K562 (cell line): ENCODE measurements around the gene KBTBD3. TPM values are rescaled to one million over a fixed set of nuclear protein-coding genes. Genes with fewer than 3 reads are reported as not detected.
A peak's percentile ranks its signal among the peaks of the same experiment; 100 is the strongest.

Experiments used
- BCLAF1 ChIP-seq, 2 experiments: fragments of 450-650 bp in 1 of 2; IDR thresholded peaks; 2 replicates each; pipeline ENCODE4 v1.6.1; 2011 to 2017; ENCODE audit warnings: low read depth in 2 of 2, antibody characterized with exemption in 1 of 2, borderline replicate concordance in 1 of 2, low read length in 1 of 2, mild to moderate bottlenecking in 1 of 2, mixed read lengths in 1 of 2; ENCODE audit not compliant: control insufficient read depth in 1 of 2
- C11orf30 ChIP-seq: fragments of 450-650 bp; IDR thresholded peaks from 2 replicates; pipeline ENCODE4 v1.6.1; 2016; ENCODE audit warnings: low read depth, mild to moderate bottlenecking
- DEAF1 ChIP-seq: fragments of 450-650 bp; formaldehyde crosslinking; IDR thresholded peaks from 2 replicates; pipeline ENCODE4 v1.4.0; 2020; ENCODE audit warnings: mild to moderate bottlenecking, moderate library complexity
- GMEB1 ChIP-seq: fragments of 250-450 bp; sonication (Bioruptor Pico); IDR thresholded peaks from 2 replicates; pipeline ENCODE4 v1.4.0; 2020; ENCODE audit warnings: mild to moderate bottlenecking
- GTF2B ChIP-seq: IDR thresholded peaks from 2 replicates; pipeline ENCODE4 v1.6.1; 2011; ENCODE audit not compliant: insufficient read length; ENCODE audit errors: extremely low read depth
- MEF2D ChIP-seq: conservative IDR thresholded peaks from 2 replicates; pipeline ENCODE4 v1.6.1; 2016; ENCODE audit warnings: low read depth, missing genetic modification characterization, missing compliant biosample characterization
- NFIC ChIP-seq: fragments of 450-650 bp; IDR thresholded peaks from 2 replicates; pipeline ENCODE4 v1.6.1; 2017; ENCODE audit warnings: mild to moderate bottlenecking, inconsistent platforms
- NR4A1 ChIP-seq, 2 experiments: fragments of 250-450 bp in 1 of 2; fragments of 450-650 bp in 1 of 2; sonication (Bioruptor Pico) in 1 of 2; IDR thresholded peaks; 2 replicates each; pipeline versions ENCODE4 v1.4.0 to v1.6.1; 2016 to 2020; ENCODE audit warnings: mild to moderate bottlenecking in 2 of 2, missing compliant biosample characterization in 1 of 2, missing genetic modification characterization in 1 of 2, moderate library complexity in 1 of 2
- PHF21A ChIP-seq: fragments of 450-650 bp; IDR thresholded peaks from 2 replicates; pipeline ENCODE4 v1.6.1; 2017; ENCODE audit warnings: low read depth, borderline replicate concordance
- PTRF ChIP-seq: fragments of 450-650 bp; IDR thresholded peaks from 2 replicates; pipeline ENCODE4 v1.6.1; 2016; ENCODE audit warnings: mild to moderate bottlenecking, missing genetic modification characterization, missing compliant biosample characterization
- RBM15 ChIP-seq: fragments of 200-400 bp; formaldehyde crosslinking; IDR thresholded peaks from 2 replicates; pipeline ENCODE4 v1.6.1; 2018; ENCODE audit warnings: mild to moderate bottlenecking, low read length, moderate library complexity; ENCODE audit not compliant: insufficient read depth
- RBM39 ChIP-seq: fragments of 200-400 bp; formaldehyde crosslinking; optimal IDR thresholded peaks from 2 replicates; pipeline ENCODE3; 2018; ENCODE audit warnings: low read depth, low read length
- RUNX1 ChIP-seq: sonication (generic); IDR thresholded peaks from 2 replicates; pipeline ENCODE4 v1.6.1; 2016; ENCODE audit warnings: antibody characterized with exemption, low read depth
- SMARCE1 ChIP-seq: fragments of 450-650 bp; IDR thresholded peaks from 2 replicates; pipeline ENCODE4 v1.7.1; 2016; ENCODE audit warnings: mild to moderate bottlenecking
- TSC22D4 ChIP-seq: fragments of 450-650 bp; IDR thresholded peaks from 2 replicates; pipeline ENCODE4 v1.6.1; 2016; ENCODE audit warnings: missing genetic modification characterization, missing biosample characterization, control low read depth
- ZBTB9 ChIP-seq: fragments of 450-650 bp; formaldehyde crosslinking; IDR thresholded peaks from 2 replicates; pipeline ENCODE4 v1.4.0; 2020; ENCODE audit warnings: mild to moderate bottlenecking, moderate library complexity
- ZNF347 ChIP-seq: fragments of 450-650 bp; formaldehyde crosslinking; IDR thresholded peaks from 2 replicates; pipeline ENCODE4 v1.4.0; 2020; ENCODE audit warnings: low read depth, mild to moderate bottlenecking, moderate library complexity
- ZNF436 ChIP-seq: fragments of 250-450, 450-650 bp; sonication (Bioruptor Pico); formaldehyde crosslinking; IDR thresholded peaks from 2 replicates; pipeline ENCODE4 v1.7.0; 2020; ENCODE audit warnings: mild to moderate bottlenecking
- ZNF75A ChIP-seq: fragments of 450-650 bp; formaldehyde crosslinking; IDR thresholded peaks from 2 replicates; pipeline ENCODE4 v1.4.0; 2020; ENCODE audit warnings: mild to moderate bottlenecking
- polyA plus RNA-seq, 8 experiments: library from polyadenylated mRNA; depleted of rRNA in 4 of 8; stranded (reverse) in 5 of 8; unstranded in 3 of 8; fragments of >200 nt; fragmentation: Nextera tagmentation in 2 of 8; fragmentation: Illumina TruSeq in 1 of 8; extraction: Ambion mirVana in 2 of 8; extraction: Trizol in 1 of 8; gene quantifications; 2 replicates each; pipeline versions ENCODE4 v1.2.1 to v1.2.3, GENCODE V29; 2011 to 2014; ENCODE audit warnings: inconsistent platforms in 1 of 8, missing spikeins in 1 of 8
- total RNA-seq, 7 experiments: library from RNA; depleted of rRNA in 6 of 7; stranded (reverse); fragments of >200 nt in 6 of 7; fragmentation: Illumina TruSeq in 2 of 7; extraction: Trizol in 2 of 7; gene quantifications; 2 replicates each; pipeline versions ENCODE4 v1.2.1 to v1.2.3, GENCODE V29; 2011 to 2021; ENCODE audit warnings: low replicate concordance in 1 of 7

KBTBD3 gene
- total and polyA plus RNA-seq, 9 of the 15 experiments (the other 6 are each of a cell fraction or from before 2014, with no cell fraction given) = 4.2 to 31.2 (median 6.4) TPM

GRCh38 chr11:106021967-106022794 is 55.0 kb downstream of the KBTBD3 start, which contains the start of gene MSANTD4 (continued):
- TF ChIP-seq BCLAF1 (IDR thresholded peaks at IDR 0.05; ENCODE audit: borderline replicate concordance in 1 of 2, control insufficient read depth in 1 of 2, low read depth in 2 of 2, low read length in 1 of 2) (no peak), GTF2B (no peak), RBM39 (no peak), ZNF436 (no peak), RUNX1 (no peak), GMEB1 (CRISPR knock-in tag) (no peak), ZBTB9 (CRISPR knock-in tag) (peak; percentile 25; the same call in 1 of the 2 replicates), PHF21A (no peak), DEAF1 (CRISPR knock-in tag) (no peak), C11orf30 (no peak; the same call in 1 of the 2 replicates), SMARCE1 (no peak), MEF2D (no peak), ZNF347 (CRISPR knock-in tag) (no peak), ZNF75A (no peak), NR4A1 (CRISPR knock-in tag; IDR thresholded peaks at IDR 0.05) (0 out of 2 replicates have a peak, but pooled peaks have one; percentile 45), NR4A1 (tag; IDR thresholded peaks at IDR 0.05) (no peak), NFIC (no peak), RBM15 (no peak), TSC22D4 (tag) (no peak), PTRF (no peak)
